ENCODE data around the gene GPSM1. TPM values are rescaled to one million over a fixed set of nuclear protein-coding genes. Genes with fewer than 3 reads are reported as not detected.

GPSM1 gene
- total and polyA plus RNA-seq, 2 donors (not counting 1 experiment from before 2014, with no cell fraction given): 2.4 to 6.3 TPM

GRCh38 chr9:136291306-136292025, 35.9 kb upstream of the GPSM1 start:
- no peaks in the 10 kb centered on the region for H3K4me1 Mint-ChIP-seq
- 94% methylated on average over 20 of the region's 22 CpGs for WGBS (ENCODE audit: insufficient coverage)
- H3K4me3 ChIP-seq (ENCODE audit: control extremely low read depth in 1 of 5, extremely low read depth in 1 of 5, insufficient read depth in 1 of 5, low read depth in 2 of 5, low read length in 4 of 5): no peak overlapping the region
- H3K79me2 ChIP-seq (ENCODE audit: control insufficient read depth, insufficient read depth, low read length): no peaks in the 10 kb centered on the region
- DNase-seq (no peak), ATAC-seq (ENCODE audit: low read depth) (no peak)
- POLR2A ChIA-PET: no interaction called here
- peak overlapping the region; percentile 50 for H3K27ac Mint-ChIP-seq
- peaks cover 0 to 5% (median 0%) of the 10 kb centered on the region in 3 donors for H3K9me3 ChIP-seq (ENCODE audit: control extremely low read depth in 1 of 3, control insufficient read depth in 2 of 3, insufficient read depth in 1 of 3, low read length in 2 of 3)
- no peak overlapping the region for H2AFZ ChIP-seq (ENCODE audit: insufficient read depth, low read depth, low read length, poor library complexity, severe bottlenecking)
- no peaks in the 10 kb centered on the region for H3K4me1 ChIP-seq (ENCODE audit: control insufficient read depth in 2 of 2, insufficient read depth in 2 of 2, low read length in 2 of 2)
- H3K9ac ChIP-seq (ENCODE audit: low read length): no peak overlapping the region
- no peaks in the 10 kb centered on the region for H3K36me3 ChIP-seq (replicated peaks in 1 of 2; ENCODE audit: control extremely low read depth in 1 of 2, control insufficient read depth in 1 of 2, extremely low read depth in 1 of 2, insufficient read depth in 2 of 2, low read length in 1 of 2)
- peaks cover 11% of the 10 kb centered on the region for H3K27me3 Mint-ChIP-seq
- no peak overlapping the region for H3K4me3 Mint-ChIP-seq
- no peaks in the 10 kb centered on the region for H3K9me3 Mint-ChIP-seq (ENCODE audit: insufficient read depth)
- CTCF ChIA-PET: no interaction called here
- H3K4me2 ChIP-seq (replicated peaks; ENCODE audit: low read depth, low read length, poor library complexity, severe bottlenecking): no peak overlapping the region
- intact Hi-C loops (cut with micrococcal nuclease): no loop called here
- TF ChIP-seq CTCF (IDR thresholded peaks at IDR 0.05) (no peak), EZH2 (IDR thresholded peaks at IDR 0.05; ENCODE audit: borderline replicate concordance, insufficient read depth, low read depth, low read length, poor library complexity, severe bottlenecking) (no peak)
- no peak overlapping the region for H3K27ac ChIP-seq (ENCODE audit: low read length in 2 of 2)
- peaks cover 0 to 3% (median 0%) of the 10 kb centered on the region in 4 experiments for H3K27me3 ChIP-seq (replicated peaks in 1 of 4; ENCODE audit: control extremely low read depth in 1 of 4, control insufficient read depth in 3 of 4, insufficient read depth in 4 of 4, low read length in 3 of 4)
- no peaks in the 10 kb centered on the region for H4K20me1 ChIP-seq (ENCODE audit: control insufficient read depth, insufficient read depth, low read length, poor library complexity, severe bottlenecking)

- Histone ChIP-seq H3K9me3 (ENCODE audit: control extremely low read depth in 1 of 3, control insufficient read depth in 2 of 3, insufficient read depth in 1 of 3, low read length in 2 of 3) (peaks cover 0 to 5% (median 0%) of the 10 kb centered on the region in 3 donors), H2AFZ (ENCODE audit: insufficient read depth, low read depth, low read length, poor library complexity, severe bottlenecking) (no peak overlapping the region), H3K36me3 (replicated peaks in 1 of 2; ENCODE audit: control extremely low read depth in 1 of 2, control insufficient read depth in 1 of 2, extremely low read depth in 1 of 2, insufficient read depth in 2 of 2, low read length in 1 of 2) (no peaks in the 10 kb centered on the region), H3K27ac (ENCODE audit: low read length in 2 of 2) (no peak overlapping the region), H3K4me1 (ENCODE audit: control insufficient read depth in 2 of 2, insufficient read depth in 2 of 2, low read length in 2 of 2) (peaks cover 0 to 3% of the 10 kb centered on the region in 2 donors), H3K27me3 (replicated peaks in 1 of 4; ENCODE audit: control extremely low read depth in 1 of 4, control insufficient read depth in 3 of 4, insufficient read depth in 4 of 4, low read length in 3 of 4) (no peaks in the 10 kb centered on the region), H3K79me2 (ENCODE audit: control insufficient read depth, insufficient read depth, low read length) (no peaks in the 10 kb centered on the region), H3K9ac (ENCODE audit: low read length) (no peak overlapping the region), H3K4me2 (replicated peaks; ENCODE audit: low read depth, low read length, poor library complexity, severe bottlenecking) (no peak overlapping the region), H3K4me3 (ENCODE audit: control extremely low read depth in 1 of 5, extremely low read depth in 1 of 5, insufficient read depth in 1 of 5, low read depth in 2 of 5, low read length in 4 of 5) (no peak overlapping the region), H4K20me1 (ENCODE audit: control insufficient read depth, insufficient read depth, low read length, poor library complexity, severe bottlenecking) (no peaks in the 10 kb centered on the region)
- POLR2A ChIA-PET: interaction anchor here (0.6 kb wide), 2 partner anchors 385 to 1008 kb away, joined by 3 to 6 read pairs; partner anchors contain the start of gene CAMSAP1
- no peak for ATAC-seq (ENCODE audit: low read depth)
- WGBS (ENCODE audit: insufficient coverage): 94% methylated on average over 19 of the region's 19 CpGs
- CTCF ChIA-PET: no interaction called here
- Mint-ChIP-seq H3K4me3 (no peak overlapping the region), H3K27ac (no peak overlapping the region), H3K9me3 (ENCODE audit: insufficient read depth) (no peaks in the 10 kb centered on the region), H3K27me3 (peaks cover 6% of the 10 kb centered on the region), H3K4me1 (peaks cover under 1% of the 10 kb centered on the region)
- intact Hi-C loops (cut with micrococcal nuclease): no loop called here
- no peak for TF ChIP-seq EZH2 (IDR thresholded peaks at IDR 0.05; ENCODE audit: borderline replicate concordance, insufficient read depth, low read depth, low read length, poor library complexity, severe bottlenecking)
- no peak for TF ChIP-seq CTCF (IDR thresholded peaks at IDR 0.05)
- DNase-seq: no peak
Measured at GRCh38 chr9:136292026-136292538, 35.3 kb upstream of the GPSM1 start.

Data from B cell (primary cell).